Nephron (organoid): ENCODE results near the gene STRN3.

Experiments used
- H3K27ac Mint-ChIP-seq, 3 experiments: 2 replicates each; pipeline ENCODE4 v1.8.0; 2020; ENCODE audit warnings: mixed read lengths in 3 of 3, mild to moderate bottlenecking in 2 of 3, moderate library complexity in 1 of 3
- H3K27me3 Mint-ChIP-seq: 2 replicates; pipeline ENCODE4 v1.8.0; 2021; ENCODE audit warnings: low read depth, mild to moderate bottlenecking, moderate library complexity, mixed read lengths
- H3K36me3 Mint-ChIP-seq: 2 replicates; pipeline ENCODE4 v1.8.0; 2020; ENCODE audit warnings: low read depth, mixed read lengths
- H3K4me1 Mint-ChIP-seq: 2 replicates; pipeline ENCODE4 v1.8.0; 2020; ENCODE audit warnings: mixed read lengths
- H3K4me3 Mint-ChIP-seq, 3 experiments: 2 replicates each; pipeline ENCODE4 v1.8.0; 2020; ENCODE audit warnings: mild to moderate bottlenecking in 3 of 3, mixed read lengths in 3 of 3, moderate library complexity in 2 of 3
- H3K9me3 Mint-ChIP-seq: 2 replicates; pipeline ENCODE4 v1.8.0; 2020; ENCODE audit warnings: mixed read lengths
- CTCF ChIP-seq, 3 experiments: fragments of 200-600 bp; sonication (generic); IDR thresholded peaks; one replicate each; pipeline ENCODE4 v1.5.0; 2021; ENCODE audit warnings: antibody characterized with exemption in 3 of 3; ENCODE audit not compliant: unreplicated experiment in 3 of 3

STRN3 gene

DNA sequence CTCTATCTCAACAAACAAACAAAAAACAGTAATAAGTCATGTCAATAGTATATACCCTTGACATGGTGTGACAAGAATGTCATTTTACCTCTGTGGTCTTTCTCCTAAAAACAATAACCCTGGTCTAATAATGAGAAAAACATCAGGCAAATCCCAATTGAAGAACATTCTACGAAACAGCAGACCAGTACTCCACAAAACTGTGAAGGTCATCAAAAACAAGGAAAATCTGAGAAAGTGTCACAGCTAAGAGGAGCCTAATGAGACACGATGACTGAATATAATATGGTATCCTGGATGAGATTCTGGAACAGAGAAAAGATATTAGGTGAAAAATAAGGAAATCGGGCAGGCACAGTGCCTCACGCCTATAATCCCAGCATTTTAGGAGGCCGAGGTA is 157.4 kb downstream of the STRN3 start:
- no peaks in the 10 kb centered on the region for H3K9me3 Mint-ChIP-seq
- no peaks in the 10 kb centered on the region for H3K36me3 Mint-ChIP-seq
- no peak overlapping the region for H3K27ac Mint-ChIP-seq
- H3K4me1 Mint-ChIP-seq, result peaks cover 15% of the 10 kb centered on the region
- no peak for TF ChIP-seq CTCF (IDR thresholded peaks at IDR 0.05; ENCODE audit: unreplicated experiment in 3 of 3)
- peaks cover 28% of the 10 kb centered on the region for H3K27me3 Mint-ChIP-seq
- H3K4me3 Mint-ChIP-seq, result no peak overlapping the region

GRCh38 chr14:30864934-30865333 is 161.2 kb downstream of the STRN3 start:
- Mint-ChIP-seq H3K9me3 (no peaks in the 10 kb centered on the region), H3K27me3 (peaks cover 4% of the 10 kb centered on the region), H3K4me1 (peaks cover 5% of the 10 kb centered on the region), H3K36me3 (no peaks in the 10 kb centered on the region), H3K4me3 (no peak overlapping the region), H3K27ac (no peak overlapping the region)
- TF ChIP-seq CTCF (IDR thresholded peaks at IDR 0.05; ENCODE audit: unreplicated experiment in 3 of 3), result no peak

DNA sequence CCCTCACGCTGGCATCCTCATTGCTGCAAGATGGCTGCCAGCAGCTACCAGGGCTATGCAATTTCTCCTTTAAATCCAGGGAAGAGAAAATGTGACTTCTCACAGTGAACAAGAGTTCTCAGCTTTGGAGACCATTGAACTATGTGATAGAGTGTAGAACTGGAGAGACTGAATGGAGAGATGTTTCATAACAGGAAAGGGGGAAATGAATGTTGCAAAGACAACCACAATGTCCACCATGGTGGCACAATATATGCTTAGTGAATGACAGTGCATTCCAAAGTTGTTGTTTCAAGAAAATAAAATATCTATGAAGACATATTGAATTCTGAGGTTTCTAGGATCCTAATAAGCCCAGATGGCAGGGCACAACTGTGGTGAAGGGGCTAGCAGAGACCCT is 165.0 kb downstream of the STRN3 start:
- Mint-ChIP-seq H3K36me3 (no peaks in the 10 kb centered on the region), H3K9me3 (no peaks in the 10 kb centered on the region), H3K27me3 (no peaks in the 10 kb centered on the region), H3K4me1 (no peaks in the 10 kb centered on the region), H3K4me3 (no peak overlapping the region), H3K27ac (no peak overlapping the region)
- no peak for TF ChIP-seq CTCF (IDR thresholded peaks at IDR 0.05; ENCODE audit: unreplicated experiment in 3 of 3)

DNA sequence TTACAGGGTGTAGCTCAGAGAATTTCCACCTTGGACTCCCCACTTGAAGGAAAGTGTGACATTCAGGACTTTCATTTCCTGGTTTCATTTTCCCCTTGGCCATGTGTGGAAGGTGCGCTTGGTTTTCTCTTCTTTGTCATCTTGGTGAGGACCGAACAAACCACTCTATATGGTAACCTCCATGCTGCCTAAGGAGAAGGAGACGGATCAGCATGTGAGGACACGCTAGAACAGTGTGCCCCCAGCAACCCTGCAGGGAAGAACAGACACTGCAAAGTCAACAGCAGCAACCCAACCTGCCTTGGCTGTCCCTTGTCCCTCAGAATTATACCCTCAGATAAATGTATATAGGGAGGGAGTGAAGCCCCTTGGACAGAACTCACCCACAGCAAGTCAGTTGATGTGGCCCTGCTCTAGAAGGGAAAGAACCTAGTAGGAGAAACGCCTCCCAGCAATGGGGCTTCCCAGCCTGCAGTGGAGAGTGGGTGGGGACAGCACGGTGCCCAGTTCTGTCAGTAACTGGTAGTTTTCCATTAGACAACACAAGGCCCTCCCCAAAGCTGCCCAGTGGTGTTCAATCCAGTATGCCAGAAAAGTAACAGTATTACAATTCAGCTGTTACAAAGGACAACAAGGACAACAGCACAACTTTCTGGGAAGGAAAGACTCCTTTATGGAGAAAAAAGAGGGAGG is 170.7 kb downstream of the STRN3 start:
- H3K9me3 Mint-ChIP-seq, result no peaks in the 10 kb centered on the region
- no peaks in the 10 kb centered on the region for H3K27me3 Mint-ChIP-seq
- H3K27ac Mint-ChIP-seq, result no peak overlapping the region
- no peaks in the 10 kb centered on the region for H3K4me1 Mint-ChIP-seq
- H3K36me3 Mint-ChIP-seq, result no peaks in the 10 kb centered on the region
- TF ChIP-seq CTCF (IDR thresholded peaks at IDR 0.05; ENCODE audit: unreplicated experiment in 3 of 3), result no peak
- no peak overlapping the region for H3K4me3 Mint-ChIP-seq

- H3K4me3 Mint-ChIP-seq, result no peak overlapping the region
- H3K27me3 Mint-ChIP-seq, result no peaks in the 10 kb centered on the region
- no peaks in the 10 kb centered on the region for H3K9me3 Mint-ChIP-seq
- no peaks in the 10 kb centered on the region for H3K36me3 Mint-ChIP-seq
- H3K27ac Mint-ChIP-seq, result no peak overlapping the region
- no peaks in the 10 kb centered on the region for H3K4me1 Mint-ChIP-seq
- no peak for TF ChIP-seq CTCF (IDR thresholded peaks at IDR 0.05; ENCODE audit: unreplicated experiment in 3 of 3)
These were observed 171.7 kb downstream of the STRN3 start for GRCh38 chr14:30854492-30854891.

GRCh38 chr14:30853946-30854345 is 172.2 kb downstream of the STRN3 start:
- H3K9me3 Mint-ChIP-seq, result no peaks in the 10 kb centered on the region
- TF ChIP-seq CTCF (IDR thresholded peaks at IDR 0.05; ENCODE audit: unreplicated experiment in 3 of 3), result no peak
- no peaks in the 10 kb centered on the region for H3K36me3 Mint-ChIP-seq
- H3K4me3 Mint-ChIP-seq, result no peak overlapping the region
- no peaks in the 10 kb centered on the region for H3K27me3 Mint-ChIP-seq
- H3K4me1 Mint-ChIP-seq, result no peaks in the 10 kb centered on the region
- no peak overlapping the region for H3K27ac Mint-ChIP-seq
